Mammary epithelial cell (primary cell): ENCODE results near the gene BCR.

ENCODE experiments used
- EZH2 ChIP-seq: IDR thresholded peaks from 2 replicates; pipeline ENCODE4 v1.6.1; 2012; ENCODE audit warnings: low read length, inconsistent platforms, borderline replicate concordance
- TF ChIP-seq, protein P1 (sequence below), 2 donors: IDR thresholded peaks in 1 of 2; conservative IDR thresholded peaks in 1 of 2; 2 replicates each; pipeline ENCODE4 v1.5.1; 2011 to 2012; ENCODE audit warnings: inconsistent platforms in 2 of 2, low read length in 2 of 2, mild to moderate bottlenecking in 2 of 2, control low read depth in 1 of 2, low read depth in 1 of 2; ENCODE audit not compliant: insufficient read depth in 1 of 2; ENCODE audit errors: extremely low read depth in 1 of 2

DNA sequence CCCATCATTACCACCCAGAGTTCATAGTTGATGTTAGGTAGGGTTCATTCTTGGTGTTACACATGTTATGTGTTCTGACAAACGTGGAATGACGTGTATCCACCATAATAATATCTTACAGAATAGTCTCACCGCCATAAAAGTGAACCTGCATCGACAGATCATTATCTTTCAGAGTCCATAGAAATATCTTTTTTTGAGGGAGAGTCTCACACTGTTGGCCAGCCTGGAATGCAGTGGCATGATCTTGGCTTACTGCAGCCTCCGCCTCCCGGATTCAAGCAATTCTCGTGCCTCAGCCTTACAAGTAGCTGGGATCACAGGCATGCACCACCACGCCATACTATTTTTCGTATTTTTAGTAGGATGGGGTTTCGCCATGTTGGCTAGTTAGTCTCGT lies 113.9 kb downstream of the BCR start:
- TF ChIP-seq, protein P1, sequence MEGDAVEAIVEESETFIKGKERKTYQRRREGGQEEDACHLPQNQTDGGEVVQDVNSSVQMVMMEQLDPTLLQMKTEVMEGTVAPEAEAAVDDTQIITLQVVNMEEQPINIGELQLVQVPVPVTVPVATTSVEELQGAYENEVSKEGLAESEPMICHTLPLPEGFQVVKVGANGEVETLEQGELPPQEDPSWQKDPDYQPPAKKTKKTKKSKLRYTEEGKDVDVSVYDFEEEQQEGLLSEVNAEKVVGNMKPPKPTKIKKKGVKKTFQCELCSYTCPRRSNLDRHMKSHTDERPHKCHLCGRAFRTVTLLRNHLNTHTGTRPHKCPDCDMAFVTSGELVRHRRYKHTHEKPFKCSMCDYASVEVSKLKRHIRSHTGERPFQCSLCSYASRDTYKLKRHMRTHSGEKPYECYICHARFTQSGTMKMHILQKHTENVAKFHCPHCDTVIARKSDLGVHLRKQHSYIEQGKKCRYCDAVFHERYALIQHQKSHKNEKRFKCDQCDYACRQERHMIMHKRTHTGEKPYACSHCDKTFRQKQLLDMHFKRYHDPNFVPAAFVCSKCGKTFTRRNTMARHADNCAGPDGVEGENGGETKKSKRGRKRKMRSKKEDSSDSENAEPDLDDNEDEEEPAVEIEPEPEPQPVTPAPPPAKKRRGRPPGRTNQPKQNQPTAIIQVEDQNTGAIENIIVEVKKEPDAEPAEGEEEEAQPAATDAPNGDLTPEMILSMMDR (conservative IDR thresholded peaks at IDR 0.05 in 1 of 2, IDR thresholded peaks at IDR 0.05 in 1 of 2; ENCODE audit: extremely low read depth in 1 of 2, insufficient read depth in 1 of 2, low read depth in 1 of 2, low read length in 2 of 2): no peak
- no peak for TF ChIP-seq EZH2
